HEK293 (cell line): ENCODE results near the gene SPART.
A peak's percentile ranks its signal among the peaks of the same experiment; 100 is the strongest.

Experiments
- CTCF ChIA-PET: fragments of 350-600 bp; formaldehyde crosslinking; extraction: SDS; loops from one replicate; lab custom pipeline; 2021; ENCODE audit warnings: antibody characterized with exemption; lab: Yijun Ruan, JAX
- POLR2A ChIA-PET: fragments of 300-600 bp; formaldehyde crosslinking; extraction: SDS; loops from one replicate; lab custom pipeline; 2020; ENCODE audit warnings: antibody characterized with exemption, inconsistent platforms; lab: Yijun Ruan, JAX
- H3K27ac ChIP-seq: fragments of 200-500 bp; sonication (Bioruptor generic); 2 replicates; pipeline ENCODE4 v1.5.1; 2014; ENCODE audit warnings: low read depth, low read length, control low read depth, inconsistent platforms; ENCODE audit errors: extremely low read depth
- H3K36me3 ChIP-seq, 2 experiments: fragments of 200-500 bp in 1 of 2; sonication (Bioruptor generic) in 1 of 2; 1 replicate in 1 of 2; 2 replicates in 1 of 2; pipeline ENCODE4 v1.5.1; 2014 to 2017; ENCODE audit warnings: inconsistent platforms in 2 of 2, low read length in 2 of 2; ENCODE audit not compliant: control insufficient read depth in 2 of 2, insufficient read depth in 1 of 2
- H3K4me1 ChIP-seq: fragments of 200-500 bp; sonication (Bioruptor generic); 2 replicates; pipeline ENCODE4 v1.5.1; 2014; ENCODE audit warnings: mild to moderate bottlenecking, low read length, inconsistent platforms; ENCODE audit not compliant: control insufficient read depth, insufficient read depth
- H3K4me3 ChIP-seq: 2 replicates; pipeline ENCODE4 v1.5.1; 2011; ENCODE audit warnings: low read depth, mild to moderate bottlenecking, control low read depth, low read length, moderate library complexity
- H3K9me3 ChIP-seq: fragments of 200-500 bp; sonication (Bioruptor generic); 2 replicates; pipeline ENCODE4 v1.5.1; 2014; ENCODE audit warnings: low read depth, low read length, inconsistent platforms; ENCODE audit not compliant: control insufficient read depth, insufficient read depth
- MYNN ChIP-seq: fragments of 450-650 bp; formaldehyde crosslinking; IDR thresholded peaks from 2 replicates; pipeline ENCODE4 v1.5.1; 2016; ENCODE audit warnings: missing biosample characterization, missing genetic modification characterization, borderline replicate concordance
- MZF1 ChIP-seq: fragments of 450-650 bp; formaldehyde crosslinking; IDR thresholded peaks from 2 replicates; pipeline ENCODE4 v1.5.1; 2017; ENCODE audit warnings: missing biosample characterization, missing genetic modification characterization, borderline replicate concordance
- SP3 ChIP-seq: fragments of 450-650 bp; formaldehyde crosslinking; IDR thresholded peaks from 2 replicates; pipeline ENCODE4 v1.5.1; 2016; ENCODE audit warnings: missing biosample characterization, missing genetic modification characterization
- ZBTB20 ChIP-seq: fragments of 450-650 bp; formaldehyde crosslinking; IDR thresholded peaks from 2 replicates; pipeline ENCODE4 v1.5.1; 2016; ENCODE audit warnings: missing biosample characterization, missing genetic modification characterization
- ZFP3 ChIP-seq: fragments of 450-650 bp; formaldehyde crosslinking; IDR thresholded peaks from 2 replicates; pipeline ENCODE4 v1.5.1; 2016; ENCODE audit warnings: low read depth, missing biosample characterization, missing genetic modification characterization
- ZIC2 ChIP-seq: fragments of 450-650 bp; formaldehyde crosslinking; IDR thresholded peaks from 2 replicates; pipeline ENCODE4 v1.5.1; 2016; ENCODE audit warnings: missing biosample characterization, missing genetic modification characterization
- ZNF121 ChIP-seq: fragments of 450-650 bp; formaldehyde crosslinking; IDR thresholded peaks from 2 replicates; pipeline ENCODE4 v1.5.1; 2016; ENCODE audit warnings: missing biosample characterization, missing genetic modification characterization
- ZNF19 ChIP-seq: fragments of 450-650 bp; formaldehyde crosslinking; IDR thresholded peaks from 2 replicates; pipeline ENCODE4; 2016; ENCODE audit warnings: missing biosample characterization, missing genetic modification characterization, low read depth
- ZNF221 ChIP-seq: fragments of 450-650 bp; formaldehyde crosslinking; IDR thresholded peaks from 2 replicates; pipeline ENCODE4 v1.5.1; 2017; ENCODE audit warnings: missing biosample characterization, missing genetic modification characterization, borderline replicate concordance
- ZNF280D ChIP-seq: fragments of 450-650 bp; formaldehyde crosslinking; IDR thresholded peaks from 2 replicates; pipeline ENCODE4 v1.5.1; 2016; ENCODE audit warnings: missing biosample characterization, missing genetic modification characterization
- ZNF510 ChIP-seq: fragments of 450-650 bp; formaldehyde crosslinking; IDR thresholded peaks from 2 replicates; pipeline ENCODE4 v1.5.1; 2018; ENCODE audit warnings: mild to moderate bottlenecking, missing genetic modification characterization, missing biosample characterization; ENCODE audit not compliant: insufficient replicate concordance
- ZNF580 ChIP-seq: fragments of 450-650 bp; formaldehyde crosslinking; IDR thresholded peaks from 2 replicates; pipeline ENCODE4 v1.5.1; 2016; ENCODE audit warnings: missing biosample characterization, missing genetic modification characterization
- ZNF623 ChIP-seq: fragments of 450-650 bp; formaldehyde crosslinking; IDR thresholded peaks from 2 replicates; pipeline ENCODE4 v1.5.1; 2016; ENCODE audit warnings: missing biosample characterization, missing genetic modification characterization
- ZNF624 ChIP-seq: fragments of 450-650 bp; formaldehyde crosslinking; IDR thresholded peaks from 2 replicates; pipeline ENCODE4 v1.5.1; 2017; ENCODE audit warnings: missing biosample characterization, missing genetic modification characterization
- ZNF629 ChIP-seq: fragments of 450-650 bp; formaldehyde crosslinking; IDR thresholded peaks from 2 replicates; pipeline ENCODE4 v1.5.1; 2017; ENCODE audit warnings: missing biosample characterization, missing genetic modification characterization
- ZNF654 ChIP-seq: fragments of 450-650 bp; formaldehyde crosslinking; IDR thresholded peaks from 2 replicates; pipeline ENCODE4 v1.5.1; 2016; ENCODE audit warnings: low read depth, missing biosample characterization, missing genetic modification characterization
- ZNF785 ChIP-seq: fragments of 450-650 bp; formaldehyde crosslinking; IDR thresholded peaks from 2 replicates; pipeline ENCODE4 v1.5.1; 2016; ENCODE audit warnings: missing biosample characterization, missing genetic modification characterization
- ZXDB ChIP-seq: fragments of 450-650 bp; formaldehyde crosslinking; IDR thresholded peaks from 2 replicates; pipeline ENCODE4 v1.5.1; 2016; ENCODE audit warnings: missing biosample characterization, missing genetic modification characterization
- TF ChIP-seq, protein P1 (sequence below): fragments of 450-650 bp; formaldehyde crosslinking; IDR thresholded peaks from 2 replicates; pipeline ENCODE4 v1.5.1; 2016; ENCODE audit warnings: missing biosample characterization, missing genetic modification characterization
- TF ChIP-seq, protein P2 (sequence below): sonication (generic); formaldehyde crosslinking; IDR thresholded peaks from 2 replicates; pipeline ENCODE4 v1.8.1; 2022; ENCODE audit warnings: mild to moderate bottlenecking, moderate library complexity, missing genetic modification reagents
- TF ChIP-seq, protein P3 (sequence below): fragments of 450-650 bp; formaldehyde crosslinking; IDR thresholded peaks from 2 replicates; pipeline ENCODE4 v1.5.1; 2016; ENCODE audit warnings: missing biosample characterization, missing genetic modification characterization

SPART gene

GRCh38 chr13:36346222-36347083 lies at the start of gene SPART (continued):
- TF ChIP-seq MZF1 (tag by site-specific recombination) = no peak; the same call in 1 of the 2 replicates

DNA sequence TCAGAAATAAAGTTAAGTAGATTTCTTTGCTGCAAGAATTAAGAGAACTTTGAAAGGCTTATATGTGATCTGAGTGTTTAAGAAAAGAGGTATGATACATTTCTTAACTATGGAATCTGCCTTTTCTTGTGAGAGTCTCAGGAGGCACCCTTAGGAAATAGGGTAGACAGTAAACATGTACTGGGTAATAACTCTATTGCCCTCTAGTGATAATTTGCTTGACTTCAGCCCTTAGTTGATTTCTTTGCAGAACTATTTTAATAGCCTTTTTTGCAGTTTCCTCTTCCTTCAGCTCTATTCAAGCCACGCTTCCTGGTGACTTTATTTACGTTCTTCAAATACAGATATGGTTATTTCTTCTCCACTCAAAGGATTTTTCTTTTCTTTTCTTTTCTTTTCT lies 49.1 kb upstream of the SPART start:
- no peaks in the 10 kb centered on the region for H3K4me1 ChIP-seq
- ChIA-PET CTCF (interaction anchor here (0.8 to 1.7 kb wide), 4 partner anchors 17 to 340 kb away, joined by 3 to 14 read pairs (median 4); partner anchors contain the start of gene SPART), POLR2A (no interaction called here)
- H3K9me3 ChIP-seq = no peaks in the 10 kb centered on the region
- TF ChIP-seq ZFP3 = no peak
- no peak for TF ChIP-seq ZNF510 (tag by site-specific recombination)
- TF ChIP-seq, protein P1, sequence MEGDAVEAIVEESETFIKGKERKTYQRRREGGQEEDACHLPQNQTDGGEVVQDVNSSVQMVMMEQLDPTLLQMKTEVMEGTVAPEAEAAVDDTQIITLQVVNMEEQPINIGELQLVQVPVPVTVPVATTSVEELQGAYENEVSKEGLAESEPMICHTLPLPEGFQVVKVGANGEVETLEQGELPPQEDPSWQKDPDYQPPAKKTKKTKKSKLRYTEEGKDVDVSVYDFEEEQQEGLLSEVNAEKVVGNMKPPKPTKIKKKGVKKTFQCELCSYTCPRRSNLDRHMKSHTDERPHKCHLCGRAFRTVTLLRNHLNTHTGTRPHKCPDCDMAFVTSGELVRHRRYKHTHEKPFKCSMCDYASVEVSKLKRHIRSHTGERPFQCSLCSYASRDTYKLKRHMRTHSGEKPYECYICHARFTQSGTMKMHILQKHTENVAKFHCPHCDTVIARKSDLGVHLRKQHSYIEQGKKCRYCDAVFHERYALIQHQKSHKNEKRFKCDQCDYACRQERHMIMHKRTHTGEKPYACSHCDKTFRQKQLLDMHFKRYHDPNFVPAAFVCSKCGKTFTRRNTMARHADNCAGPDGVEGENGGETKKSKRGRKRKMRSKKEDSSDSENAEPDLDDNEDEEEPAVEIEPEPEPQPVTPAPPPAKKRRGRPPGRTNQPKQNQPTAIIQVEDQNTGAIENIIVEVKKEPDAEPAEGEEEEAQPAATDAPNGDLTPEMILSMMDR = 0 out of 2 replicates have a peak, but pooled peaks have one; percentile 25
- peak; percentile 38 for TF ChIP-seq ZNF654 (tag by site-specific recombination)
- no peaks in the 10 kb centered on the region for H3K36me3 ChIP-seq
- H3K27ac ChIP-seq = no peak overlapping the region
- no peak overlapping the region for H3K4me3 ChIP-seq

GRCh38 chr13:36385489-36385888 lies 39.3 kb upstream of the SPART start:
- ChIA-PET POLR2A (no interaction called here), CTCF (no interaction called here)
- Histone ChIP-seq H3K27ac (no peak overlapping the region), H3K4me3 (no peak overlapping the region), H3K36me3 (no peaks in the 10 kb centered on the region), H3K4me1 (no peaks in the 10 kb centered on the region), H3K9me3 (no peaks in the 10 kb centered on the region)
- TF ChIP-seq ZIC2 (tag by site-specific recombination) (no peak), ZNF580 (no peak), ZNF623 (tag by site-specific recombination) (no peak), ZNF19 (no peak), ZFP3 (no peak), ZXDB (tag by site-specific recombination) (no peak), ZNF280D (tag by site-specific recombination) (no peak), ZNF785 (tag by site-specific recombination) (no peak), ZNF629 (tag by site-specific recombination) (no peak), ZNF221 (no peak), SP3 (tag by site-specific recombination) (no peak), ZNF624 (tag by site-specific recombination) (no peak), MYNN (tag by site-specific recombination) (no peak), ZNF121 (tag by site-specific recombination) (no peak), ZBTB20 (tag by site-specific recombination) (no peak)
- TF ChIP-seq, protein P2, sequence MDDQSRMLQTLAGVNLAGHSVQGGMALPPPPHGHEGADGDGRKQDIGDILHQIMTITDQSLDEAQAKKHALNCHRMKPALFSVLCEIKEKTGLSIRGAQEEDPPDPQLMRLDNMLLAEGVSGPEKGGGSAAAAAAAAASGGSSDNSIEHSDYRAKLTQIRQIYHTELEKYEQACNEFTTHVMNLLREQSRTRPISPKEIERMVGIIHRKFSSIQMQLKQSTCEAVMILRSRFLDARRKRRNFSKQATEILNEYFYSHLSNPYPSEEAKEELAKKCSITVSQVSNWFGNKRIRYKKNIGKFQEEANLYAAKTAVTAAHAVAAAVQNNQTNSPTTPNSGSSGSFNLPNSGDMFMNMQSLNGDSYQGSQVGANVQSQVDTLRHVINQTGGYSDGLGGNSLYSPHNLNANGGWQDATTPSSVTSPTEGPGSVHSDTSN (CRISPR knock-in tag) = no peak
- TF ChIP-seq, protein P3, sequence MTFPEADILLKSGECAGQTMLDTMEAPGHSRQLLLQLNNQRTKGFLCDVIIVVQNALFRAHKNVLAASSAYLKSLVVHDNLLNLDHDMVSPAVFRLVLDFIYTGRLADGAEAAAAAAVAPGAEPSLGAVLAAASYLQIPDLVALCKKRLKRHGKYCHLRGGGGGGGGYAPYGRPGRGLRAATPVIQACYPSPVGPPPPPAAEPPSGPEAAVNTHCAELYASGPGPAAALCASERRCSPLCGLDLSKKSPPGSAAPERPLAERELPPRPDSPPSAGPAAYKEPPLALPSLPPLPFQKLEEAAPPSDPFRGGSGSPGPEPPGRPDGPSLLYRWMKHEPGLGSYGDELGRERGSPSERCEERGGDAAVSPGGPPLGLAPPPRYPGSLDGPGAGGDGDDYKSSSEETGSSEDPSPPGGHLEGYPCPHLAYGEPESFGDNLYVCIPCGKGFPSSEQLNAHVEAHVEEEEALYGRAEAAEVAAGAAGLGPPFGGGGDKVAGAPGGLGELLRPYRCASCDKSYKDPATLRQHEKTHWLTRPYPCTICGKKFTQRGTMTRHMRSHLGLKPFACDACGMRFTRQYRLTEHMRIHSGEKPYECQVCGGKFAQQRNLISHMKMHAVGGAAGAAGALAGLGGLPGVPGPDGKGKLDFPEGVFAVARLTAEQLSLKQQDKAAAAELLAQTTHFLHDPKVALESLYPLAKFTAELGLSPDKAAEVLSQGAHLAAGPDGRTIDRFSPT (tag by site-specific recombination) = no peak
